Esophagus muscularis mucosa (tissue), 4 donors: Measurements from ENCODE around the gene ZNF397.
"Not testable (repeated sequence)": the region's sequence is repeated elsewhere in the genome, so short reads cannot be mapped to it uniquely, and the experiment has no call there.

Experiments used
- EP300 ChIP-seq: sonication (generic); formaldehyde crosslinking; IDR thresholded peaks from one replicate; pipeline ENCODE4 v1.6.1; 2017; ENCODE audit warnings: antibody characterized with exemption
- POLR2A ChIP-seq: fragments of 450-650 bp; IDR thresholded peaks from one replicate; pipeline ENCODE4 v1.6.1; 2017; ENCODE audit warnings: antibody characterized with exemption, moderate library complexity, mild to moderate bottlenecking, low read depth
- TF ChIP-seq, protein P1 (sequence below), 3 experiments: fragments of 200-600 bp in 2 of 3; fragments of 450-650 bp in 1 of 3; sonication (generic) in 2 of 3; IDR thresholded peaks; one replicate each; pipeline ENCODE4 v1.5.1; 2017 to 2019; ENCODE audit warnings: antibody characterized with exemption in 3 of 3, mild to moderate bottlenecking in 2 of 3, moderate library complexity in 1 of 3

DNA sequence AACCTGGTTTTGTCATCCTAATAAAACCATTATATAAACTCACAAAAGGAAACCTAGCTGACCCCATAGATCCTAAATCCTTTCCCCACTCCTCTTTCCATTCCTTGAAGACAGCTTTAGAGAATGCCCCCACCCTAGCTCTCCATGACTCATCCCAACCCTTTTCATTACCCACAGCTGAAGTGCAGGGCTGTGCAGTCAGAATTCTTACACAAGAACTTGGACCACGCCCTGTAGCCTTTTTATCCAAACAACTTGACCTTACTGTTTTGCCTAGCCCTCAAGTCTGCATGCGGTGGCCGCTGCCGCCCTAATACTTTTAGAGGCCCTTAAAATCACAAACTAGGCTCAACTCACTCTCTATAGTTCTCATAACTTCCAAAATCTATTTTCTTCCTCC lies 21.5 kb upstream of the ZNF397 start:
- TF ChIP-seq, protein P1, sequence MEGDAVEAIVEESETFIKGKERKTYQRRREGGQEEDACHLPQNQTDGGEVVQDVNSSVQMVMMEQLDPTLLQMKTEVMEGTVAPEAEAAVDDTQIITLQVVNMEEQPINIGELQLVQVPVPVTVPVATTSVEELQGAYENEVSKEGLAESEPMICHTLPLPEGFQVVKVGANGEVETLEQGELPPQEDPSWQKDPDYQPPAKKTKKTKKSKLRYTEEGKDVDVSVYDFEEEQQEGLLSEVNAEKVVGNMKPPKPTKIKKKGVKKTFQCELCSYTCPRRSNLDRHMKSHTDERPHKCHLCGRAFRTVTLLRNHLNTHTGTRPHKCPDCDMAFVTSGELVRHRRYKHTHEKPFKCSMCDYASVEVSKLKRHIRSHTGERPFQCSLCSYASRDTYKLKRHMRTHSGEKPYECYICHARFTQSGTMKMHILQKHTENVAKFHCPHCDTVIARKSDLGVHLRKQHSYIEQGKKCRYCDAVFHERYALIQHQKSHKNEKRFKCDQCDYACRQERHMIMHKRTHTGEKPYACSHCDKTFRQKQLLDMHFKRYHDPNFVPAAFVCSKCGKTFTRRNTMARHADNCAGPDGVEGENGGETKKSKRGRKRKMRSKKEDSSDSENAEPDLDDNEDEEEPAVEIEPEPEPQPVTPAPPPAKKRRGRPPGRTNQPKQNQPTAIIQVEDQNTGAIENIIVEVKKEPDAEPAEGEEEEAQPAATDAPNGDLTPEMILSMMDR (IDR thresholded peaks at IDR 0.05) = not testable (repeated sequence)
- TF ChIP-seq POLR2A, EP300: not testable (repeated sequence)
